ENCODE measurements around the gene SLC9B1. TPM values are rescaled to one million over a fixed set of nuclear protein-coding genes. Genes with fewer than 3 reads are reported as not detected.

SLC9B1 gene
- total RNA-seq, result 0.64 TPM in 1 of 2 replicates, not detected in the other

GRCh38 chr4:103019308-103020124 lies at the start of gene SLC9B1:
SLC9B1 (minus strand) TSS chr4:103019705; CDS start chr4:102991711, 27,994 bp downstream.

GRCh38 chr4:102868781-102869568 lies 150.5 kb downstream of the SLC9B1 start, which contains the start of gene CISD2:
CISD2 (plus strand) TSS chr4:102868992; CDS start chr4:102869085, 93 bp downstream.

Other genes with a start within 250 kb of the SLC9B1 start
- 375 and 416 TPM in 2 replicates for gene UBE2D3, start 192.2 kb downstream of the SLC9B1 start, total RNA-seq
- gene CISD2, start 150.7 kb downstream of the SLC9B1 start, total RNA-seq, result 21.7 and 22.7 TPM in 2 replicates
- 14.0 and 14.5 TPM in 2 replicates for gene SLC9B2, start 57.1 kb upstream of the SLC9B1 start, total RNA-seq
- 26.9 and 34.7 TPM in 2 replicates for gene BDH2, start 80.1 kb upstream of the SLC9B1 start, total RNA-seq
- gene CENPE, start 178.6 kb upstream of the SLC9B1 start, total RNA-seq, result 0.43 and 2.4 TPM in 2 replicates